Neuron (in vitro differentiated cells): ENCODE measurements around the gene CCDC40.

ENCODE experiments used
- H2AFZ ChIP-seq: one replicate; pipeline ENCODE4 v1.6.1; 2013; ENCODE audit warnings: low read depth, mild to moderate bottlenecking, inconsistent platforms, low read length, moderate library complexity
- H3K27me3 ChIP-seq: one replicate; pipeline ENCODE4 v1.6.1; 2013; ENCODE audit warnings: low read length; ENCODE audit not compliant: insufficient read depth
- H3K36me3 ChIP-seq: one replicate; pipeline ENCODE4 v1.6.1; 2013; ENCODE audit warnings: low read length; ENCODE audit not compliant: insufficient read depth
- H3K4me1 ChIP-seq: one replicate; pipeline ENCODE4 v1.6.1; 2013; ENCODE audit warnings: low read length; ENCODE audit not compliant: insufficient read depth
- H3K4me3 ChIP-seq: 2 replicates; pipeline ENCODE4 v1.5.1; 2013; ENCODE audit warnings: mild to moderate bottlenecking, low read length, moderate library complexity
- H3K9me3 ChIP-seq: one replicate; pipeline ENCODE4 v1.6.1; 2013; ENCODE audit warnings: low read length

Gene CCDC40

DNA sequence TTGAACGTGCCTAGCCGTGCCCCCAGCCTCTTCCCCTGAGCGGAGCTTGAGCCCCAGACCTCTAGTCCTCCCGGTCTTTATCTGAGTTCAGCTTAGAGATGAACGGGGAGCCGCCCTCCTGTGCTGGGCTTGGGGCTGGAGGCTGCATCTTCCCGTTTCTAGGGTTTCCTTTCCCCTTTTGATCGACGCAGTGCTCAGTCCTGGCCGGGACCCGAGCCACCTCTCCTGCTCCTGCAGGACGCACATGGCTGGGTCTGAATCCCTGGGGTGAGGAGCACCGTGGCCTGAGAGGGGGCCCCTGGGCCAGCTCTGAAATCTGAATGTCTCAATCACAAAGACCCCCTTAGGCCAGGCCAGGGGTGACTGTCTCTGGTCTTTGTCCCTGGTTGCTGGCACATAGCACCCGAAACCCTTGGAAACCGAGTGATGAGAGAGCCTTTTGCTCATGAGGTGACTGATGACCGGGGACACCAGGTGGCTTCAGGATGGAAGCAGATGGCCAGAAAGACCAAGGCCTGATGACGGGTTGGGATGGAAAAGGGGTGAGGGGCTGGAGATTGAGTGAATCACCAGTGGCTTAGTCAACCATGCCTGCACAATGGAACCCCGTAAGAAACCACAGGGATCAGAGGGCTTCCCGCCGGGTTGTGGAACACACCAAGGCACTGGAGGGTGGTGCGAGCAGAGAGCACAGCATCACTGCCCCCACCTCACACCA lies 65.7 kb downstream of the CCDC40 start:
- Histone ChIP-seq H3K9me3 (no peaks in the 10 kb centered on the region), H3K4me1 (peaks cover 25% of the 10 kb centered on the region), H2AFZ (peak overlapping the region; percentile 59), H3K4me3 (peak overlapping the region; percentile 62), H3K36me3 (no peaks in the 10 kb centered on the region), H3K27me3 (no peaks in the 10 kb centered on the region)

- peak overlapping the region; percentile 62 for H3K4me3 ChIP-seq
- H3K27me3 ChIP-seq, result no peaks in the 10 kb centered on the region
- H3K36me3 ChIP-seq, result no peaks in the 10 kb centered on the region
- H3K4me1 ChIP-seq, result peaks cover 25% of the 10 kb centered on the region
- H2AFZ ChIP-seq, result no peak overlapping the region
- H3K9me3 ChIP-seq, result no peaks in the 10 kb centered on the region
Measured at GRCh38 chr17:80102664-80103448, 66.4 kb downstream of the CCDC40 start.

DNA sequence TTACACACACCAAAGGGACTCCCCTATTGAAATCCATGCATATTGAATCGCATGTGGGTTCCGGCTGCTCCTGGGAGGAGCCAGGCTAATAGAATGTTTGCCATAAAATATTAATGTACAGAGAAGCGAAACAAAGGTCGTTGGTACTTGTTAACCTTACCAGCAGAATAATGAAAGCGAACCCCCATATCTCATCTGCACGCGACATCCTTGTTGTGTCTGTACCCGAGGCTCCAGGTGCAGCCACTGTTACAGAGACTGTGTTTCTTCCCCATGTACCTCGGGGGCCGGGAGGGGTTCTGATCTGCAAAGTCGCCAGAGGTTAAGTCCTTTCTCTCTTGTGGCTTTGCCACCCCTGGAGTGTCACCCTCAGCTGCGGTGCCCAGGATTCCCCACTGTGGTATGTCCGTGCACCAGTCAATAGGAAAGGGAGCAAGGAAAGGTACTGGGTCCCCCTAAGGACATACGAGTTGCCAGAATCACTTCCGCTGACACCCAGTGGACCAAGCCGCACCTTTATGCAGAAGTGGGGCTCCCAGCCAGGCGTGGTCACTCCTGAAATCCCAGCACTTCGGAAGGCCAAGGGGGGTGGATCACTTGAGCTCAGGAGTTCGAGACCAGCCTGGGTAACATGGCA lies 67.1 kb downstream of the CCDC40 start:
- Histone ChIP-seq H3K4me1 (peaks cover 25% of the 10 kb centered on the region), H3K27me3 (no peaks in the 10 kb centered on the region), H2AFZ (no peak overlapping the region), H3K36me3 (no peaks in the 10 kb centered on the region), H3K4me3 (no peak overlapping the region), H3K9me3 (no peaks in the 10 kb centered on the region)

GRCh38 chr17:80104321-80104955 lies 68.0 kb downstream of the CCDC40 start:
- H2AFZ ChIP-seq, result no peak overlapping the region
- no peaks in the 10 kb centered on the region for H3K36me3 ChIP-seq
- no peak overlapping the region for H3K4me3 ChIP-seq
- H3K27me3 ChIP-seq, result no peaks in the 10 kb centered on the region
- peaks cover 25% of the 10 kb centered on the region for H3K4me1 ChIP-seq
- no peaks in the 10 kb centered on the region for H3K9me3 ChIP-seq

DNA sequence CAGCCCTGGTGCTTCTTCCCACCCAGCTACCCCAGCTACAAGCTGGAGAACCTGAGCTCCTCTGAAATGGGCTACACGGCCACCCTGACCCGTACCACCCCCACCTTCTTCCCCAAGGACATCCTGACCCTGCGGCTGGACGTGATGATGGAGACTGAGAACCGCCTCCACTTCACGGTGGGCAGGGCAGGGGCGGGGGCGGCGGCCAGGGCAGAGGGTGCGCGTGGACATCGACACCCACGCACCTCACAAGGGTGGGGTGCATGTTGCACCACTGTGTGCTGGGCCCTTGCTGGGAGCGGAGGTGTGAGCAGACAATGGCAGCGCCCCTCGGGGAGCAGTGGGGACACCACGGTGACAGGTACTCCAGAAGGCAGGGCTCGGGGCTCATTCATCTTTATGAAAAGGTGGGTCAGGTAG lies 68.5 kb downstream of the CCDC40 start:
- Histone ChIP-seq H3K9me3 (no peaks in the 10 kb centered on the region), H3K36me3 (no peaks in the 10 kb centered on the region), H3K4me3 (no peak overlapping the region), H3K4me1 (peaks cover 25% of the 10 kb centered on the region), H2AFZ (no peak overlapping the region), H3K27me3 (no peaks in the 10 kb centered on the region)

DNA sequence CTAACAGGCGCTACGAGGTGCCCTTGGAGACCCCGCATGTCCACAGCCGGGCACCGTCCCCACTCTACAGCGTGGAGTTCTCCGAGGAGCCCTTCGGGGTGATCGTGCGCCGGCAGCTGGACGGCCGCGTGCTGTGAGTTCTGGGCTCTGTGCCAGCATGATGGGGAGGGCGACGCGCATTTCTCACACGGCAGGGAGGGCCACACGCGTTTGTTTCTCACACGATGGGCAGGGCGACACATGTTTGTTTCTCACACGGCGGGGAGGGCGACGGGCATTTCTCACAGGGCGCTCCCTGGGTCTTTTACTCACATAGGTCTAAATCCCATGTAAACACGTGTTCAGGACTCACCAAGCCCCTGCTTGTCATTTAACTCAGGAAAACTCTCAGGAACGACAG lies 69.3 kb downstream of the CCDC40 start:
- Histone ChIP-seq H3K27me3 (no peaks in the 10 kb centered on the region), H2AFZ (no peak overlapping the region), H3K9me3 (no peaks in the 10 kb centered on the region), H3K4me3 (no peak overlapping the region), H3K36me3 (no peaks in the 10 kb centered on the region), H3K4me1 (peaks cover 22% of the 10 kb centered on the region)

- Histone ChIP-seq H3K36me3 (no peaks in the 10 kb centered on the region), H3K9me3 (no peaks in the 10 kb centered on the region), H2AFZ (no peak overlapping the region), H3K4me1 (peaks cover 19% of the 10 kb centered on the region), H3K4me3 (no peak overlapping the region), H3K27me3 (no peaks in the 10 kb centered on the region)
Measured at GRCh38 chr17:80106176-80106575, 69.7 kb downstream of the CCDC40 start.

GRCh38 chr17:80106751-80107150 lies 70.3 kb downstream of the CCDC40 start:
- H3K4me1 ChIP-seq, result peaks cover 17% of the 10 kb centered on the region
- H3K9me3 ChIP-seq, result no peaks in the 10 kb centered on the region
- no peak overlapping the region for H2AFZ ChIP-seq
- no peaks in the 10 kb centered on the region for H3K27me3 ChIP-seq
- H3K4me3 ChIP-seq, result no peak overlapping the region
- H3K36me3 ChIP-seq, result no peaks in the 10 kb centered on the region

- Histone ChIP-seq H3K4me3 (no peak overlapping the region), H3K36me3 (no peaks in the 10 kb centered on the region), H3K27me3 (no peaks in the 10 kb centered on the region), H3K4me1 (peaks cover 11% of the 10 kb centered on the region), H3K9me3 (no peaks in the 10 kb centered on the region), H2AFZ (no peak overlapping the region)
Measured at GRCh38 chr17:80107231-80108021, 71.0 kb downstream of the CCDC40 start.

GRCh38 chr17:80108036-80108971 lies 71.9 kb downstream of the CCDC40 start:
- peaks cover 2% of the 10 kb centered on the region for H3K4me1 ChIP-seq
- no peak overlapping the region for H2AFZ ChIP-seq
- H3K36me3 ChIP-seq, result no peaks in the 10 kb centered on the region
- H3K4me3 ChIP-seq, result no peak overlapping the region
- H3K9me3 ChIP-seq, result peaks cover under 1% of the 10 kb centered on the region
- H3K27me3 ChIP-seq, result no peaks in the 10 kb centered on the region

- H3K4me3 ChIP-seq, result no peak overlapping the region
- H2AFZ ChIP-seq, result no peak overlapping the region
- H3K36me3 ChIP-seq, result no peaks in the 10 kb centered on the region
- no peaks in the 10 kb centered on the region for H3K27me3 ChIP-seq
- H3K9me3 ChIP-seq, result peaks cover 3% of the 10 kb centered on the region
- no peaks in the 10 kb centered on the region for H3K4me1 ChIP-seq
Measured at GRCh38 chr17:80109066-80109660, 72.7 kb downstream of the CCDC40 start.
